Measurements from ENCODE around the gene EIF4G1. TPM values are rescaled to one million over a fixed set of nuclear protein-coding genes. Genes with fewer than 3 reads are reported as not detected.

Gene EIF4G1
- total RNA-seq, 1 experiment from 2014 or later, result 496 TPM

DNA sequence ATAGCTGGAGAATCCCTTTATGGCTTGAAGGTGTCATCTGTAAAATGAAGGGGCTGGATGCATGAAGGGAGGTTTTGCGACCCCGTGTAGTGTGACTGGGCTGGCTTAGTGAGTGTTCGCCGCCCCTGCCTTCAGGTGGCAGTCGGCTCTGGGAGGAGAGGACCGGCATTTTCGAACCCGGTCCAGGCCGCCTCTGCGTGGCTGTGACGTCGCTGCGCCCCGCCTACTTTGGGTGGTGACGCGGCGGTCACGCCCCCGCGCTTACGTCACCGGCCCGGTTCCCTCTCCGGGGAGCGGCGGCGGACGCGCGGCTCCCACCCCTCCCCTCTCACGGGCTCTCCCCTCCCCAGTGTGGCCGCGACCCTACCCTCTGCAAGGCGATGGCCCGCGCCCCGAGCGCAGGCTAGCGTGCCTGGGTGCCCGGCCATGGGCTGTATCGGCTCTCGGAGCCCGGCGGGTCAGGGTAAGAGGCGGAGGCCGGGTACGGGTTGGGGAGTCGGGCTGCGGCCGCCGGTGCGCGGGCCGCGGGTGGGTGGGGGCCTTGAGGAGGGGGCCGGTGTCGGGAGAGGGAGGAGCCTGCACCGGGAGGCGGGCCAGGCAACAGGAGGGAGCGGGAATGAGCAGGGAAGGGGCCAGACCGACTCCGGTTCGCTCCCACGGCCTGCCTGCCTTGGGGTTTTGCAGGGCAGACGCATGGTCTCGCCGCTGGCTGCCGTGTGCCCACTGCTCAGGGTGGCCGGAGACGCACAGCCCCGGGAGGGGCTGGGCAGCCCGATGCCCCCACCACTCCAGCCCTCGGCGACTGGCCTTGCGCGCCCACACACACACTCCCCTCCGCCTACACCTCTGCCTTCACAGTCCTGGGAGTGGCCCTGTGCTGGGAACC is 21.5 kb downstream of the EIF4G1 start (continued):
- TF ChIP-seq, protein P1, sequence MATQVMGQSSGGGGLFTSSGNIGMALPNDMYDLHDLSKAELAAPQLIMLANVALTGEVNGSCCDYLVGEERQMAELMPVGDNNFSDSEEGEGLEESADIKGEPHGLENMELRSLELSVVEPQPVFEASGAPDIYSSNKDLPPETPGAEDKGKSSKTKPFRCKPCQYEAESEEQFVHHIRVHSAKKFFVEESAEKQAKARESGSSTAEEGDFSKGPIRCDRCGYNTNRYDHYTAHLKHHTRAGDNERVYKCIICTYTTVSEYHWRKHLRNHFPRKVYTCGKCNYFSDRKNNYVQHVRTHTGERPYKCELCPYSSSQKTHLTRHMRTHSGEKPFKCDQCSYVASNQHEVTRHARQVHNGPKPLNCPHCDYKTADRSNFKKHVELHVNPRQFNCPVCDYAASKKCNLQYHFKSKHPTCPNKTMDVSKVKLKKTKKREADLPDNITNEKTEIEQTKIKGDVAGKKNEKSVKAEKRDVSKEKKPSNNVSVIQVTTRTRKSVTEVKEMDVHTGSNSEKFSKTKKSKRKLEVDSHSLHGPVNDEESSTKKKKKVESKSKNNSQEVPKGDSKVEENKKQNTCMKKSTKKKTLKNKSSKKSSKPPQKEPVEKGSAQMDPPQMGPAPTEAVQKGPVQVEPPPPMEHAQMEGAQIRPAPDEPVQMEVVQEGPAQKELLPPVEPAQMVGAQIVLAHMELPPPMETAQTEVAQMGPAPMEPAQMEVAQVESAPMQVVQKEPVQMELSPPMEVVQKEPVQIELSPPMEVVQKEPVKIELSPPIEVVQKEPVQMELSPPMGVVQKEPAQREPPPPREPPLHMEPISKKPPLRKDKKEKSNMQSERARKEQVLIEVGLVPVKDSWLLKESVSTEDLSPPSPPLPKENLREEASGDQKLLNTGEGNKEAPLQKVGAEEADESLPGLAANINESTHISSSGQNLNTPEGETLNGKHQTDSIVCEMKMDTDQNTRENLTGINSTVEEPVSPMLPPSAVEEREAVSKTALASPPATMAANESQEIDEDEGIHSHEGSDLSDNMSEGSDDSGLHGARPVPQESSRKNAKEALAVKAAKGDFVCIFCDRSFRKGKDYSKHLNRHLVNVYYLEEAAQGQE (IDR thresholded peaks at IDR 0.05; ENCODE audit: low read depth), result no peak
- peak; percentile 71; the same call in 1 of the 2 replicates for TF ChIP-seq SIN3A (IDR thresholded peaks at IDR 0.05; ENCODE audit: low read depth)

GRCh38 chr3:184336547-184337398 is 22.4 kb downstream of the EIF4G1 start:
- peak overlapping the region; percentile 85 for H3K27ac ChIP-seq (ENCODE audit: low read depth, low read length)
- H3K4me2 ChIP-seq (ENCODE audit: low read length), result peak overlapping the region; percentile 90
- H3K4me3 ChIP-seq (replicated peaks in 1 of 2; ENCODE audit: low read depth in 1 of 2, low read length in 2 of 2), result peak overlapping the region; percentile 73
- peaks cover 2 to 57% of the 10 kb centered on the region in 2 experiments; a peak in 3 of 4 replicates for H3K4me1 ChIP-seq (ENCODE audit: control insufficient read depth in 1 of 2, insufficient read depth in 2 of 2, low read length in 2 of 2)
- no peaks in the 10 kb centered on the region for H3K9me2 ChIP-seq (ENCODE audit: insufficient read depth)
- no peak overlapping the region for H2AFZ ChIP-seq (ENCODE audit: low read depth, low read length, poor library complexity, severe bottlenecking)
- POLR2A ChIA-PET, result interaction anchor here (0.7 to 1.7 kb wide), 2 partner anchors 9 to 26 kb away, joined by 3 to 5 read pairs; no protein-coding TSS in a partner anchor
- intact Hi-C loops (cut with micrococcal nuclease), result no loop called here
- DNase-seq (ENCODE audit: low read depth, low spot score) (no peak), ATAC-seq (peak; percentile 12)
- TF ChIP-seq FOSL1 (IDR thresholded peaks at IDR 0.05; ENCODE audit: low read depth) (no peak), TCF7L2 (IDR thresholded peaks at IDR 0.05; ENCODE audit: borderline replicate concordance, extremely low read depth, insufficient read depth, insufficient read length) (peak; percentile 40), MAX (IDR thresholded peaks at IDR 0.05) (peak; percentile 52), ZNF274 (IDR thresholded peaks at IDR 0.05; ENCODE audit: low read depth, low read length) (no peak), ATF3 (IDR thresholded peaks at IDR 0.05) (no peak), ZFX (IDR thresholded peaks at IDR 0.05) (0 out of 2 replicates have a peak, but pooled peaks have one; percentile 8), SIN3A (IDR thresholded peaks at IDR 0.05; ENCODE audit: low read depth) (no peak), SP1 (IDR thresholded peaks at IDR 0.05; ENCODE audit: low read depth) (no peak), EZH2phosphoT487 (IDR thresholded peaks at IDR 0.05; ENCODE audit: borderline replicate concordance) (no peak), CBX3 (IDR thresholded peaks at IDR 0.05; ENCODE audit: low read depth) (no peak), RAD21 (IDR thresholded peaks at IDR 0.05; ENCODE audit: low read depth) (no peak), EGR1 (IDR thresholded peaks at IDR 0.05; ENCODE audit: low read depth) (no peak; the same call in 1 of the 2 replicates)
- TF ChIP-seq, protein P2, sequence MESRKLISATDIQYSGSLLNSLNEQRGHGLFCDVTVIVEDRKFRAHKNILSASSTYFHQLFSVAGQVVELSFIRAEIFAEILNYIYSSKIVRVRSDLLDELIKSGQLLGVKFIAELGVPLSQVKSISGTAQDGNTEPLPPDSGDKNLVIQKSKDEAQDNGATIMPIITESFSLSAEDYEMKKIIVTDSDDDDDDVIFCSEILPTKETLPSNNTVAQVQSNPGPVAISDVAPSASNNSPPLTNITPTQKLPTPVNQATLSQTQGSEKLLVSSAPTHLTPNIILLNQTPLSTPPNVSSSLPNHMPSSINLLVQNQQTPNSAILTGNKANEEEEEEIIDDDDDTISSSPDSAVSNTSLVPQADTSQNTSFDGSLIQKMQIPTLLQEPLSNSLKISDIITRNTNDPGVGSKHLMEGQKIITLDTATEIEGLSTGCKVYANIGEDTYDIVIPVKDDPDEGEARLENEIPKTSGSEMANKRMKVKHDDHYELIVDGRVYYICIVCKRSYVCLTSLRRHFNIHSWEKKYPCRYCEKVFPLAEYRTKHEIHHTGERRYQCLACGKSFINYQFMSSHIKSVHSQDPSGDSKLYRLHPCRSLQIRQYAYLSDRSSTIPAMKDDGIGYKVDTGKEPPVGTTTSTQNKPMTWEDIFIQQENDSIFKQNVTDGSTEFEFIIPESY (IDR thresholded peaks at IDR 0.05; ENCODE audit: extremely low read depth, insufficient replicate concordance, low read length), result no peak
- H3K27me3 ChIP-seq (ENCODE audit: insufficient read depth, low read length), result no peaks in the 10 kb centered on the region
- peaks cover 24% of the 10 kb centered on the region; the same call in 1 of the 2 replicates for H4K20me1 ChIP-seq (ENCODE audit: insufficient read depth)
- TSS peak; percentile 33 for BruUV-seq (replicated peaks)
- H3K79me2 ChIP-seq (ENCODE audit: insufficient read depth, low read length), result peaks cover 40% of the 10 kb centered on the region; the same call in 1 of the 2 replicates
- RAD21 ChIA-PET (ENCODE audit: low non-redundant PET in 1 of 2, low total read pairs in 2 of 2, uncharacterized antibody in 2 of 2, unreplicated experiment in 2 of 2), result no interaction called here
- peaks cover 21 to 32% of the 10 kb centered on the region in 2 experiments for H3K36me3 ChIP-seq (ENCODE audit: control insufficient read depth in 1 of 2, insufficient read depth in 2 of 2, low read length in 2 of 2)
- CTCF ChIA-PET, result interaction anchor here (1.3 to 1.5 kb wide), 2 partner anchors 9 to 204 kb away, joined by 4 to 7 read pairs; no protein-coding TSS in a partner anchor
- H3K9ac ChIP-seq (ENCODE audit: low read length), result peak overlapping the region; percentile 83
- no peaks in the 10 kb centered on the region for H3K9me3 ChIP-seq (ENCODE audit: control insufficient read depth in 1 of 2, insufficient read depth in 1 of 2, low read depth in 1 of 2, low read length in 2 of 2)

Measured in HCT116 (cell line).